ENCODE measurements around the gene PTGER2.

PTGER2 gene

DNA sequence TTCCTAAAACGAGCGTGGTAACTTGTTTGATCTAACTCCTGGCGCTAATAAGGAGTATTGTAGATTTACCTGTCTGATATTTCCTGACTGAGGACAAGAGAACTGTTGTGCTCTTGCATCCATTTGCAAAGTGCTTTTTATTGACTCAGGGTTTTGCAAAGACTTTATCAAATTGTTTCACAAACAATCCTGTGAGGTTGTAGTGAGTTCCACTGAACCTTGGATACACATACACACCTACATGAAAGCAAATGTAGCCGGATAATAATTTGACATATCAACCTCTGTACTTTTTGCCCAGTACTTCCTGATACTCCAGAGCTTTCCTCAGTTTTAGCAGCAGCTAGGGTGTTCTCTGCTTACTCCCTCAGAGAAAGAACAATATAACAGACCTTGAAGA, 6.7 kb upstream of the PTGER2 start:
- no peak for DNase-seq

DNA sequence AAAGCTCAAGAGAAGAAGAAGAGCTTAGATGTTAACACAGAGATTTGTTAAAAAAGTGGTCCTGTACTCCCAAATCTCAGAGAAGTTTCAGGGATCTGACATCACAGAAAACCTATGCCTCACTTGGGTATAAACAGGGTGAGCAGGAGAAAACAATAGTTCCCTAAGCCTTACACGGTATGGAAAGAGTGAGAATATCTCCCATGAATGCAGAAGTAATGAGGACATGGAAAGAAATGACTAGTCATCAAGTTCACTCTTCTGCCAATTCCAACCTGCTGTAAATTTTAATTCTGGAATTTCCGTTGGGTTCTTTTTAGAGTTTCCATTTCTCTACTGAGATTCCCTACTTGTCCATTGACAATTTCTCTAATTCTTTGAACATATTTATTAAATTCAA, 6.2 kb upstream of the PTGER2 start:
- DNase-seq, result no peak

DNA sequence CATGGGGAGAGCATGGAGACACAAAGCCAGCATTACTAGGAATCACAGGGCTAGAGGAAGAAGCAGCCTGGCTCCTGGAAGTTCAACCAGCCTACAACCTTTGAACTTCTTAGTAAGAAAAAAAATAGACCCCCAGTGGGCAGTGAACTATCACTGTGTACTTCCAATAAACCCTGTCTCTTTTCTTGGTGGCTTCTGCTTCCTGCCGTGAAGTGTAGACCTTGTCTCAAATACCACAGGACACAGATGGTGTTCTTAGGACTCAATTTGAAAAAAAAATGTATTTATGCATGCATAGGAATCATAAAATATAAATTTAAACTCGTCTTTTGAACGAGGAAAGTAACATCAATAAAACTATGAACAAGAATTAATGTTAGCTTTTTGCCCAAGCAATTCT, 3.6 kb upstream of the PTGER2 start:
- DNase-seq, result no peak

DNA sequence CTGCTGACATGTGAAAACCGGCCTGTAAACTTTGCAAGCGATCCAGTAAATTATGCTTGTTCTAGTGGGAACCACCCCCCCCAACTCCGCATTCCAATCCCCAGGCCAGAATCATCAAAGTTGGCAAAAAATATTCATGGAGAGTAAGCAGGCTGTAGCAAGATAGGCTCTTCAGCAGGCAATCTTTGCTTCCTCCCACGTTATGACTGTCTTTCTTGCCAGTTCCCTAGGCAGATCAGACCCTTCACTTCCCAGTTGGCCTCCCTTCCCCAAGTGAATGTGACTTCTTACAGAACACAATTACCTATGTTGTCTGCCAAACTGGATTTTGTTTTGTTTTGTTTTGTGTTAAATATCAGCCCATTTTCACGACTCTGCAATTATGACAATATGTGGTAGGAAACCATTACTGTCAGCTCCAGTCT, 1.2 kb upstream of the PTGER2 start:
- no peak for DNase-seq

DNA sequence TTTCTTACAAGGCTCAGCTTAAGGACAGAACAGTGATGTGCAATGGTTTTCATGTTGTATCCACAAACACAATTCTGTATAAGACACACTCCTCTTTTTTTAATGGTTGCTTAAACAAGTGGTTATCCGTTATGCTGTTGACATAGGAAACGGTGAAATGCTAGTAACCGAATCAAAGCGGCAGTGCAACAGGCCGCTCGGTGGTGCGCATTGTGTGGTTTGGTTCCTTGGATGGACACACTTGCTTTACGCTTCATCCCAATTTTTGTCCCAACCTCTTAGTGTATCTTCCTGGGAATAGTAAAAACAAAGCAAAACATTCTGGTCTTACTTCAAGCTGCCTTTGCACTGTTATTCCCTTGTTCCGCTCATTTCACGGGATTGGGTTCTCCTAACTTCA, 650 bp upstream of the PTGER2 start:
- DNase-seq, result no peak

DNA sequence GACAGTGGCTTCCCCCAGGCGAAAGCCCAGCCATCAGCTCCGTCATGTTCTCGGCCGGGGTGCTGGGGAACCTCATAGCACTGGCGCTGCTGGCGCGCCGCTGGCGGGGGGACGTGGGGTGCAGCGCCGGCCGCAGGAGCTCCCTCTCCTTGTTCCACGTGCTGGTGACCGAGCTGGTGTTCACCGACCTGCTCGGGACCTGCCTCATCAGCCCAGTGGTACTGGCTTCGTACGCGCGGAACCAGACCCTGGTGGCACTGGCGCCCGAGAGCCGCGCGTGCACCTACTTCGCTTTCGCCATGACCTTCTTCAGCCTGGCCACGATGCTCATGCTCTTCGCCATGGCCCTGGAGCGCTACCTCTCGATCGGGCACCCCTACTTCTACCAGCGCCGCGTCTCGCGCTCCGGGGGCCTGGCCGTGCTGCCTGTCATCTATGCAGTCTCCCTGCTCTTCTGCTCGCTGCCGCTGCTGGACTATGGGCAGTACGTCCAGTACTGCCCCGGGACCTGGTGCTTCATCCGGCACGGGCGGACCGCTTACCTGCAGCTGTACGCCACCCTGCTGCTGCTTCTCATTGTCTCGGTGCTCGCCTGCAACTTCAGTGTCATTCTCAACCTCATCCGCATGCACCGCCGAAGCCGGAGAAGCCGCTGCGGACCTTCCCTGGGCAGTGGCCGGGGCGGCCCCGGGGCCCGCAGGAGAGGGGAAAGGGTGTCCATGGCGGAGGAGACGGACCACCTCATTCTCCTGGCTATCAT, 663 bp downstream of the PTGER2 start:
- no peak for DNase-seq

DNA sequence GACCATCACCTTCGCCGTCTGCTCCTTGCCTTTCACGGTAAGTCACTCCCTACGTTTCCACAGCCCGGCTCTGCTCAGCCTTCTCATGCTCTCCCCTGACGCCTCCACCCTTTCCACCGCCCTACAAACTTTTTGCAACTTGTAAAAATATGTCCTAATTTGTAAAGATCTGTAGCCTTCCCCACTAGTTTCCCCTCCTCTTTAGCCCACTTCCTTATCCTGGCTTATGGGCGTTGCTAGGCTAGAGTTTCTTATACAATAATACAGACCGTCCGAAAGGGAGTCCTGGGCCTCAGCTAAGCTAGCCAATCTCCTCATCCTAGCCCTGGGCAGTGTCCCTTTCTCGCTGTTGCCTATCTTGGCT, 1.2 kb downstream of the PTGER2 start:
- no peak for DNase-seq

DNA sequence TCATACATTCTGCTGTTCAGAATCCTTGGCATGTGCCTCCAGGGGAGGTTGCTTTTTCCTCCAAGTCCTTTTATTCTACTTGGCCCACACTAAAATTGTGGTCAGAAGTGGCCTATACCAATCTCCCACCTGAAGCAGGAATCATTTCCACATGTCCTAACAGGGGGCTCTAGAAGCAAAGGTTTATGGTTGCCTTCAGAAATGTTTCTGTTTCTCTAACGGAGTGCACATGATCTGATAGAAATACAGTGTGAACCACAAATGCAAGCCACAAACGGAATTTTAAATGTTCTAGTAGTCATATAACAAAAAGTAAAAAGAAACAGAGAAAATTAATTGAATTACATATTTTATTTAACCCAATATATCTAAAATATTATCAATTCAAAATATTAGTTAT, 4.0 kb downstream of the PTGER2 start:
- no peak for DNase-seq

DNA sequence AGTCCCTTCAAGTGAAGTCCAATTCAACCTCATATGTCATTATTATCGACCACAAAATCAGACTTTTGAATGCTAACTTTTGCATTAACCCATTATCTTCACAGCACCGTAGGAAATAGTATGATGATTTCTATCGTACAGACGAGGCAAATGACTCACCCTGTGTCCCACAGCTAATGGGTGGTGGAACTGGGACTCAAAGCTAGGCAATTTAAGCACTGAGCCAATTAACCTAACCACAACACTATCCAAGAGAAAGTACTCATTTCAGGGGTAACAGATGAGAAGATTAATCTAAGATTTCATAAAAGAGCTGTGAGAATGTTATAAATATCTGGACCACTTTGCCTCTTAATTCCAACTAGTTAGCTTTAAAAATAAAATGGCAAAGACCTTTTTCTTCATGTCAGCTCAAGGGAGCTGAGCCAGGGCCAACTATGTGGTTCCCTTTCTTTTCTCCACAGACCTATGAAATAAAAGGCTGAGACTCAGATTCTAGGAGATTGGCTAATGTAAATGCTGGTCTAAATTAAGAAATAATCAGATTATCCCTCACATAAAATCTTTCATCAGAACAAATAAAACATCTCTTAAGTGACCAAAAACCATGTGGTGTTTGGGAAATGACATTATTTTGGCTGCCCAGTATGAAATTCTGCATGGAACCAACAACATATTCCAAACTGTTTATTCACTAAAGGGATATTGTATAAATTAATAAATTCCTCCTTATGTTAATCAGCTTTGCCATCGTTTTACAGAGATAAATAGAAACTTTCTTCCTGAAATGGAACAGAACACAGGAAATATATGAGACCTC, 4.9 kb downstream of the PTGER2 start:
- no peak for DNase-seq

DNA sequence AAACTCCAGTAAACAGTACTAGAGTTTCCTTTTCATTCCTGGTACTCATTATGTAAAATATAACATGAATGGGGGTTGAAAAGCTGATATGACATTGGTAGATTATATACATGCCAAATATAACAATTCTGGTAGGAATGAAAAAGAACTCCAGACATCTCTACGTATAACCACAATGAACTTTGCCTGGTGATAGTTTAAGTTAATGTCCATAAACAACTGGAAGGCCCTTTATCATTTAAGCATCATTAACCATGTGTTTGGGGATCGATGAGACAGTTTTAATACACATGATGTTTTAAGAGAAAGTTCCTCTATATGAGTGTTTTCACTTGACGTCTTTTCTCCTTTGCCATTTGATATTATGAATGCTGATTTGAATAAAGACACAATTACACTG, 5.8 kb downstream of the PTGER2 start:
- DNase-seq, result no peak

DNA sequence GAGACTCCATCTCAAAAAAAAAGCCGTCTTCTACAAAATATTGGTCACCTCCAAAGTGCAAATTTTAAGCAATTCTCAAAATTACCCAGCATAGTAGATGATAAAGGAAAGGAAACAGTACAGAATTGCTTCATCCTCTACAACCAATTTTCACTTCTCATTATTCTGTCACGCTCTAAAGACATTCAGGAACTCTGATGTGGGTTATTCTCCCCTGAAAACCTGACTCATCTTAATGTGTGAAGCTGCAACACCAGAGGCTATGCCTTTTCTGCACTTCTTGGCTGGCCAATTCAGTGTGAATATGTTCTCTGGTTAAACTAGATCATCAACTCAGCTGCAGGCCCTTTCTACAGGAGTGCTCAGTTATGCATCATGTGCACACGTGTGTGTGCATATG, 11.0 kb downstream of the PTGER2 start:
- no peak for DNase-seq

DNA sequence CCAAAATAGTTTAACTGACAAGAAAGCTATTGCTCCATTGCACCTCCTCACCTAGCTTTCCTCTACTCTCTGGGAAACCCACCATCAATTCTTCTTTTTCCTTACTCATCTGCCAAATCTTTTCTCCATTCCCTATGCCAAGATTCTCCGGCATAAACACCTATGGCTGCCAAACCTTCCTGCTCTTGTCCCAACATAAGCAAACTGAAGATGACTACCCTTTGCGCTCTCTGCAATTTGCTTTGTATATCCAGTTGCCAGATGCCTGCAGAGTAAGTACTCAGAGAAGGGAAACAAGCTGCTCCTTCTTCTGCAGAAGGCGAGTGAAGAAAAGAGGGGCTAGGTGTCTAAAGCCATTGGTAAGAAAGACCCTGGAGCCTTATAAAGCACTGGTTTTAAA, 11.5 kb downstream of the PTGER2 start:
- DNase-seq, result no peak

DNA sequence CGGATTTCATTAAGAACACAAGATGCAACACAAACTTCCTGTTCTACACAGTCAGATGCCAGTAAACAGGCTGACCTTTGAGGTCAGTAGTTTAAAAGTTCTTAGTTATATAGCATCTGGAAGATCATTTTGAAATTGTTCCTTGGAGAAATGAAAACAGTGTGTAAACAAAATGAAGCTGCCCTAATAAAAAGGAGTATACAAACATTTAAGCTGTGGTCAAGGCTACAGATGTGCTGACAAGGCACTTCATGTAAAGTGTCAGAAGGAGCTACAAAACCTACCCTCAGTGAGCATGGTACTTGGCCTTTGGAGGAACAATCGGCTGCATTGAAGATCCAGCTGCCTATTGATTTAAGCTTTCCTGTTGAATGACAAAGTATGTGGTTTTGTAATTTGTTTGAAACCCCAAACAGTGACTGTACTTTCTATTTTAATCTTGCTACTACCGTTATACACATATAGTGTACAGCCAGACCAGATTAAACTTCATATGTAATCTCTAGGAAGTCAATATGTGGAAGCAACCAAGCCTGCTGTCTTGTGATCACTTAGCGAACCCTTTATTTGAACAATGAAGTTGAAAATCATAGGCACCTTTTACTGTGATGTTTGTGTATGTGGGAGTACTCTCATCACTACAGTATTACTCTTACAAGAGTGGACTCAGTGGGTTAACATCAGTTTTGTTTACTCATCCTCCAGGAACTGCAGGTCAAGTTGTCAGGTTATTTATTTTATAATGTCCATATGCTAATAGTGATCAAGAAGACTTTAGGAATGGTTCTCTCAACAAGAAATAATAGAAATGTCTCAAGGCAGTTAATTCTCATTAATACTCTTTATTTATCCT, 13.5 kb downstream of the PTGER2 start:
- no peak for DNase-seq

DNA sequence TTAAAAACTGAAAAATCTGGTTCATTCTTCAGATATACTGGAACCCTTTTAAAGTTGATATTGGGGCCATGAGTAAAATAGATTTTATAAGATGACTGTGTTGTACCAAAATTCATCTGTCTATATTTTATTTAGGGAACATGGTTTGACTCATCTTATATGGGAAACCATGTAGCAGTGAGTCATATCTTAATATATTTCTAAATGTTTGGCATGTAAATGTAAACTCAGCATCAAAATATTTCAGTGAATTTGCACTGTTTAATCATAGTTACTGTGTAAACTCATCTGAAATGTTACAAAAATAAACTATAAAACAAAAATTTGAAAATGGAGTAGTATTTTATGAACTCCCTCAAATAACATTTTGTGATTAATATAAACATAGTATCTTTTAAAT, 14.2 kb downstream of the PTGER2 start:
- DNase-seq, result no peak

DNA sequence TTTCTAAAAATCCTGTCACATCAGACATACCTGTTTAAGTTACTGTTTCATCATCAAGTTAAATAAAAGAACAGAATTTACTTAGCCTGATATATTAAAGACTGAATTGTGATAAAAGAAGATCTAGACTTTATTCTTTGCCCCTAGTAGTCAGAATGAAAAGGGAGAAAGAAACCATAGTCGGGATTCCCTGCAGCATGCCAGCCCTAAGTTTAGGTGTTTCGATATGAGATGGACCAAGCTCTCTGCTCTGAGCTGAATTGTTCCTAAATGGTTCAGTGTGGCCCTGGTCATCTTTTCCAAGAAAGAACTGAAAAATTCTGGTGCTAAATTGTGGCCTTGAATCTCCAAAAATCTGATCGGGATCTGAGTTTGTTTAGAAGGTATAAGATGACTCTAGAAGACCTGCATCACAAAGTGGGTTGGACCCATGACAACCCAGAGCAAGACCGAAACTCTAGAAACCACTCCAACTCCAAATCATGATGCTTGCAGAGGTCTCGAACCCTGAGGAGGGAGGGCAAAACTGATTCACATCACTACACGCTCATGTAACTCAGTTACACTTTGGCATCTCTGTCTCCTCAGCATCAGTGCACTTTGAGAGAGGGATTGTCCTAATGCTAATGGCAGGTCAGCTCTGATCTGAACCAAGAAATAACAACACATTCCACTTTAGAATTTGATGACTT, 15.7 kb downstream of the PTGER2 start:
- no peak for DNase-seq

DNA sequence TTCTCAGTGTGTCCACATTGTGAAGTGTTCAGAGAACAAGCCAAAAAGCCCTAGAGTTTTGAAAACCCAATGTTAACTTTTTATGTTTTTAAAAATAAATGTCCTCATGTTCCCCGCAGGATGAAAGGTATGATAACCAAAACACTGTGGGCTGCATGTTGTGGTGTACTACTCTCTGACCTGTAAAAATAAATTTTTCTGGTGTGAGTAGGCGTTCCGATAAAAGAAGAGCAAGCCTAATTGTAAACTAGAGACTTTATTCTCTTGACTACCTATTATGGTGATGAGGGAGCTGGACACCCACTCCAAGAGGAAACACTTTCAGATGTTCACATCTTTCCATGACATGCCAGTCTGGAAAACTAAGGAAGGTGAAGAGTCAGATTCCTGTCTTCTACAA, 18.2 kb downstream of the PTGER2 start:
- DNase-seq, result no peak

DNA sequence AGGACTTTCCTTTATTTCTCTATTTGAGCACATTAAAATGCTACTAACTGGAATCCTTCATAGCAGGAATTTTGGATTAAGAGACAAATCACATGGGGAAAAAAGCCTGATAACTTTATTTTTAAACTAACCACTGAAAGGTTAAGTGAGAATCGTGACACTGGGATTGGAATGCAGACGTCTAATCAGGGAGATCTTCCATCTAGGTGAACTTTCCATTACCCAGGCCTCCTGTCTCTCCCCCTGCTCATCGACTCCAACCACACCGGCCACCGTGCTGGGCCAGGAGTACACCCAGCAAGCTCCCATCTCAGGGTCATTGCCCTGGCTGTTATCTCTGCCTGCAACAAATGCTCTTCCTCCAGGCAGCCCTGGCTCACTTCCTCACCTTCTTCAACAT, 19.0 kb downstream of the PTGER2 start:
- DNase-seq, result no peak

DNA sequence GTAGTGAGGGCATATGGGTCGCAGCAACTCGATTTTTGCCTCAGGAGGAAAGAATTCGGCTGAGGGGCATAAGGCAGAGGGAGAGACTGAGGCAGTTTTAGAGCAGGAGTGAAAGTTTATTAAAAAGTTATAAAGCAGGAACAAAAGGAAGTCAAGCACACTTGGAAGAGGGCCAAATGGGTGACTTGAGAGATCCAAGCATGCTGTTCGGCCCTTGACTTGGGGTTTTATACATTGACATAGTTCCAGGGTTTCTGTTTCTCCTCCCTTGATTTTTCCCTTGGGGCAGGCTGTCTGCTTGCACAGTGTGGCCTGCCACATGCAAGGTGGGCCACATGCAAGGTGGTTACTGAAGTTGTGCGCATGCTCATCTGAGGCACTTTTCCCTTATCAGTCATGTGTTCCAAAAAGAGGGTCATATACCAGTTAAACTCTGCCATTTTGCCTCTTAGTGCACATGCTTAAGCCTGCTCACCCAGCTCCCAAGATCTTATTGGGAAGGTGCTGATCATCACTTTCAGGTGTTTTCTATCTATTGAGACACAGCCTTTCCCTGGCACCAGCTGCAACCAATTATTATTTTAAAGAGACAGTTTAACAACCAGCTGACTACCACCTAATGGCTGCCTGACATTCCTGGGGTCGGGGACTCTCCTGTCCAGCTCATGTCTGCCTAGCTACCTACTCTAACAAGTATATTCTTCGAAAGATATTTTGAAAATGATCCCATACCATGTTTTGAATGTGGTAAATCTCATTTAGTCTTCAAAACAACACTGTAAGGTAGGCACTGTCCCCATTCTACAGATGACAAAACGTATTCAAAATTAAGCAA, 19.9 kb downstream of the PTGER2 start:
- no peak for DNase-seq

DNA sequence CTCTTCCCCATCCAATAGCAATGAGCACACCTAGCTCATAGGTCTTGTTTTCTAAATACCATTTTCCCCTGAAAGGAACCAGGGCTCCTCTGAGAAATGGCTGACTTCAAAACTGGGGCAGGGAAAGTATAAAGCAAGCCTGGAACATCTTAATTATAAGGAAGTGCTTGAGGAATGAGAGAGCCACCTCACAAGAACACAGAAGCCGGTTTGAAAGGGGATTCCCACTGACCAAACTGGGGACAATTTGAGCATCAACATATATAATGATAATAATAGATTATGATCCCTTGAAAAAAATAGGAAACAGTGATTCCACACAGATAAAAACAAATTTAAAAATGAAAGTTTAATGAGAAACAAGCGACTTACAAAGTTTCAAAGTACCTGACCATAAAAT, 22.1 kb downstream of the PTGER2 start:
- DNase-seq, result no peak

DNA sequence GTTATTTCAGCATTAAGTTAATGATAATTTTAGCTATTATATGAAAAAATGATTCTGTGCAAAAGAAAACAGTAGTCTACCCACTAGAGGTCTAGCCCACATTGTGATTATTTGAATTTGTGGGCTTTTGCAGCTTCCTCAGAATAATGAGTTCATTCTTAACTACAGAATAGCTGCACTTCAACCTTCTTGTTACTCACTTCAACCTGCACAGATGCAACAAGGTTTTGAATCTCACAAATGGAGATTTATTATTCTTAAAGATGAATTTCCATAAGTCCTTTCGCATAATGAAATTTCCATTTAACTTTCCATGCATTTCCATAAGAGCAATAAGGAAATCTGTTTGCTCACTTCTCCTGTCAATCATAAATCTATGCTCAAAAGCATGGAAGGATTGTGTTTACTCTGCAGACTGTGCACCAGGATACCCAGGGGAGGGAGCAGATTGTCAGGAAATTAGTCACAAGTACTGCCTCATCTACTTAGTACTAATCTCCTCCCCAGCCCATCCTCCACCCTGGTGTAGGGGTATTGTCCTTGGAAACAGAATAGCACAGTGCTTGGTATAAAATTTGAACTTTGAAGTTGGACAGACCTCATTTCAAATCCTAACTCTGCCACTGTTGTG, 24.1 kb downstream of the PTGER2 start:
- no peak for DNase-seq

DNA sequence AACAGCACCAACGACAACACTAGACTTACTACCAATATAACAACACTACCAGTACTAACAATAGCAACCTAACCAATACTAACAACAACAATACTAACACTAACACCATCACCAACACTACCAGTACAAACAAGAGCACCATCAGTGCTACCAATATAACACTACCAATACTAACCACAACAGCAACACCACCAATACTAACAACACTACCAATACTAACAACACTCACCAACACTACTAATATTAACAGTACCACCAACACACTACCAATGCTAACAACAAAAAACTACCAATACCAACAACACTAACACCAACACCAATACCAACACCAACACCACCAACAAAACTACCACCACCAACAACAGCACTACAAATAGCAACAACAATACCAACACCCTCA, 25.1 kb downstream of the PTGER2 start:
- DNase-seq, result no peak

Measured in COR-L47 (cell line).